Osteocyte (in vitro differentiated cells): ENCODE results near the gene SLC10A4. TPM values are rescaled to one million over a fixed set of nuclear protein-coding genes. Genes with fewer than 3 reads are reported as not detected.
"Not testable (repeated sequence)": the region's sequence is repeated elsewhere in the genome, so short reads cannot be mapped to it uniquely, and the experiment has no call there.

Experiments
- DNase-seq: peaks from one replicate; pipeline ENCODE4 v3.0.0; 2021; ENCODE audit warnings: mixed read lengths; ENCODE audit not compliant: unreplicated experiment; ENCODE audit errors: extremely low spot score
- H3K27ac Mint-ChIP-seq: one replicate; pipeline ENCODE4 v1.8.0; 2021; ENCODE audit warnings: mild to moderate bottlenecking, mixed read lengths; ENCODE audit not compliant: unreplicated experiment
- H3K27me3 Mint-ChIP-seq: one replicate; pipeline ENCODE4 v1.8.0; 2021; ENCODE audit warnings: mixed read lengths; ENCODE audit not compliant: unreplicated experiment
- H3K36me3 Mint-ChIP-seq: one replicate; pipeline ENCODE4 v1.8.0; 2021; ENCODE audit warnings: mixed read lengths; ENCODE audit not compliant: unreplicated experiment
- H3K4me1 Mint-ChIP-seq: one replicate; pipeline ENCODE4 v1.8.0; 2021; ENCODE audit warnings: mixed read lengths; ENCODE audit not compliant: unreplicated experiment
- H3K4me3 Mint-ChIP-seq: one replicate; pipeline ENCODE4 v1.8.0; 2021; ENCODE audit warnings: mild to moderate bottlenecking, moderate library complexity, mixed read lengths; ENCODE audit not compliant: unreplicated experiment
- H3K9me3 Mint-ChIP-seq: one replicate; pipeline ENCODE4 v1.8.0; 2021; ENCODE audit warnings: mixed read lengths; ENCODE audit not compliant: unreplicated experiment
- CTCF ChIP-seq: fragments of 200-600 bp; sonication (generic); IDR thresholded peaks from 2 replicates; pipeline ENCODE4 v1.5.0; 2021; ENCODE audit warnings: antibody characterized with exemption, mild to moderate bottlenecking, moderate library complexity
- long read RNA-seq: library from polyadenylated mRNA; unstranded; transcript quantifications from one replicate; pipeline ENCODE4 v2.0.0, GENCODE V29; 2021
- total RNA-seq: library from RNA; stranded (reverse); gene quantifications from 2 replicates; pipeline ENCODE4 v1.2.1, GENCODE V29; 2021

The SLC10A4 gene
- 0.21 TPM in 1 of 2 replicates, not detected in the other for total RNA-seq
- long read RNA-seq = 0 reads

GRCh38 chr4:48483006-48483776 is at the start of gene SLC10A4:
TSS of gene SLC10A4 (plus strand) at chr4:48483343. CDS start at chr4:48483562, 219 bp downstream.
- H3K36me3 Mint-ChIP-seq = no peaks in the 10 kb centered on the region
- H3K27ac Mint-ChIP-seq = no peak within 1 kb of the TSS
- H3K4me3 Mint-ChIP-seq = peak within 1 kb of the TSS; percentile 67
- TF ChIP-seq CTCF = no peak
- H3K9me3 Mint-ChIP-seq = no peaks in the 10 kb centered on the region
- peaks cover 3% of the 10 kb centered on the region for H3K4me1 Mint-ChIP-seq
- DNase-seq = no peak
- H3K27me3 Mint-ChIP-seq = peaks cover 58% of the 10 kb centered on the region

- Mint-ChIP-seq H3K4me3 (no peak overlapping the region), H3K9me3 (no peaks in the 10 kb centered on the region), H3K36me3 (no peaks in the 10 kb centered on the region), H3K4me1 (no peaks in the 10 kb centered on the region), H3K27ac (no peak overlapping the region), H3K27me3 (peaks cover 13% of the 10 kb centered on the region)
- no peak for DNase-seq
- no peak for TF ChIP-seq CTCF
Measured at GRCh38 chr4:48436318-48436717, 46.8 kb upstream of the SLC10A4 start.

- no peak overlapping the region for H3K4me3 Mint-ChIP-seq
- H3K27me3 Mint-ChIP-seq = peaks cover 13% of the 10 kb centered on the region
- no peak for TF ChIP-seq CTCF
- no peak for DNase-seq
- no peaks in the 10 kb centered on the region for H3K4me1 Mint-ChIP-seq
- no peaks in the 10 kb centered on the region for H3K36me3 Mint-ChIP-seq
- H3K27ac Mint-ChIP-seq = no peak overlapping the region
- no peaks in the 10 kb centered on the region for H3K9me3 Mint-ChIP-seq
Measured at GRCh38 chr4:48439988-48440387, 43.2 kb upstream of the SLC10A4 start.

GRCh38 chr4:48440914-48441313 is 42.2 kb upstream of the SLC10A4 start:
- H3K27ac Mint-ChIP-seq, H3K36me3 Mint-ChIP-seq, H3K4me3 Mint-ChIP-seq, H3K9me3 Mint-ChIP-seq, H3K4me1 Mint-ChIP-seq, DNase-seq: not testable (repeated sequence)
- H3K27me3 Mint-ChIP-seq = peaks cover 13% of the 10 kb centered on the region

GRCh38 chr4:48445704-48446103 is 37.4 kb upstream of the SLC10A4 start:
- H3K36me3 Mint-ChIP-seq = no peaks in the 10 kb centered on the region

More at GRCh38 chr4:48445704-48446103, 37.4 kb upstream of the SLC10A4 start:
- Mint-ChIP-seq H3K4me3 (no peak overlapping the region), H3K27me3 (peaks cover 3% of the 10 kb centered on the region), H3K9me3 (no peaks in the 10 kb centered on the region), H3K4me1 (no peaks in the 10 kb centered on the region), H3K27ac (no peak overlapping the region)
- DNase-seq = no peak
- TF ChIP-seq CTCF = peak; percentile 64
